GM18505 (cell line): ENCODE data around the gene HMCN1.
"Not testable (repeated sequence)": the region's sequence is repeated elsewhere in the genome, so short reads cannot be mapped to it uniquely, and the experiment has no call there.

Experiments used
- ATAC-seq: cut with Tn5 transposase; IDR thresholded peaks from one replicate; pipeline ENCODE4 v1.9.1; 2021; ENCODE audit not compliant: unreplicated experiment
- POLR2A ChIP-seq: IDR thresholded peaks from 4 replicates; pipeline ENCODE4 v1.6.1; 2011; ENCODE audit warnings: borderline replicate concordance; ENCODE audit not compliant: insufficient read depth, insufficient read length; ENCODE audit errors: extremely low read depth

The HMCN1 gene

GRCh38 chr1:185860859-185861258 lies 126.7 kb downstream of the HMCN1 start:
- ATAC-seq: no peak
- no peak for TF ChIP-seq POLR2A

- ATAC-seq: no peak
- TF ChIP-seq POLR2A: no peak
Measured at GRCh38 chr1:185861630-185862029, 127.4 kb downstream of the HMCN1 start.

GRCh38 chr1:185862235-185862634 lies 128.0 kb downstream of the HMCN1 start:
- no peak for TF ChIP-seq POLR2A
- ATAC-seq: no peak

GRCh38 chr1:185864331-185864730 lies 130.1 kb downstream of the HMCN1 start:
- no peak for TF ChIP-seq POLR2A
- ATAC-seq: no peak

GRCh38 chr1:185864889-185865517 lies 130.8 kb downstream of the HMCN1 start:
- no peak for TF ChIP-seq POLR2A
- no peak for ATAC-seq

- no peak for ATAC-seq
- no peak for TF ChIP-seq POLR2A
Measured at GRCh38 chr1:185869590-185869989, 135.4 kb downstream of the HMCN1 start.

- no peak for ATAC-seq
- no peak for TF ChIP-seq POLR2A
Measured at GRCh38 chr1:185871627-185872150, 137.5 kb downstream of the HMCN1 start.

GRCh38 chr1:185874246-185874645 lies 140.1 kb downstream of the HMCN1 start:
- ATAC-seq: no peak
- TF ChIP-seq POLR2A: no peak

GRCh38 chr1:185880330-185880729 lies 146.1 kb downstream of the HMCN1 start:
- no peak for TF ChIP-seq POLR2A
- ATAC-seq: no peak

GRCh38 chr1:185880779-185881333 lies 146.7 kb downstream of the HMCN1 start:
- no peak for TF ChIP-seq POLR2A
- no peak for ATAC-seq

GRCh38 chr1:185886046-185886445 lies 151.9 kb downstream of the HMCN1 start:
- no peak for ATAC-seq
- no peak for TF ChIP-seq POLR2A

GRCh38 chr1:185886671-185887070 lies 152.5 kb downstream of the HMCN1 start:
- TF ChIP-seq POLR2A: no peak
- ATAC-seq: no peak

GRCh38 chr1:185892831-185893403 lies 158.7 kb downstream of the HMCN1 start:
- not testable (repeated sequence) for ATAC-seq

GRCh38 chr1:185894791-185895190 lies 160.6 kb downstream of the HMCN1 start:
- no peak for ATAC-seq
- no peak for TF ChIP-seq POLR2A
